BLaER1 (cell line): ENCODE results near the gene NOB1.
"Not testable (repeated sequence)": the region's sequence is repeated elsewhere in the genome, so short reads cannot be mapped to it uniquely, and the experiment has no call there.

ENCODE experiments used
- H3K27ac ChIP-seq: shearing (Covaris generic); formaldehyde crosslinking; 2 replicates; pipeline ENCODE4 v1.8.1; 2022
- H3K27me3 ChIP-seq: shearing (Covaris generic); formaldehyde crosslinking; 2 replicates; pipeline ENCODE4 v1.8.1; 2022
- H3K36me3 ChIP-seq: shearing (Covaris generic); formaldehyde crosslinking; 2 replicates; pipeline ENCODE4 v1.8.1; 2022
- H3K4me1 ChIP-seq: shearing (Covaris generic); formaldehyde crosslinking; 2 replicates; pipeline ENCODE4 v1.8.1; 2022
- H3K4me2 ChIP-seq: shearing (Covaris generic); formaldehyde crosslinking; 2 replicates; pipeline ENCODE4 v1.8.1; 2022
- H3K4me3 ChIP-seq: shearing (Covaris generic); formaldehyde crosslinking; 2 replicates; pipeline ENCODE4 v1.8.1; 2022
- H3K9ac ChIP-seq: shearing (Covaris generic); formaldehyde crosslinking; 2 replicates; pipeline ENCODE4 v1.8.1; 2022
- H3K9me3 ChIP-seq: shearing (Covaris generic); formaldehyde crosslinking; 2 replicates; pipeline ENCODE4 v1.8.1; 2022
- H4K20me1 ChIP-seq: shearing (Covaris generic); formaldehyde crosslinking; 2 replicates; pipeline ENCODE4 v1.8.1; 2022
- Cebpa-rat ChIP-seq: shearing (Covaris generic); IDR thresholded peaks from 2 replicates; pipeline ENCODE4 v1.8.1; 2022

Gene NOB1

GRCh38 chr16:69741951-69742904 is 12.5 kb downstream of the NOB1 start:
- TF ChIP-seq Cebpa-rat: no peak
- Histone ChIP-seq H3K27ac (no peak overlapping the region), H4K20me1 (peaks cover 62% of the 10 kb centered on the region), H3K4me2 (no peak overlapping the region), H3K4me1 (no peaks in the 10 kb centered on the region), H3K27me3 (no peaks in the 10 kb centered on the region), H3K9me3 (no peaks in the 10 kb centered on the region), H3K4me3 (no peak overlapping the region), H3K36me3 (peaks cover 86% of the 10 kb centered on the region), H3K9ac (no peak overlapping the region)

GRCh38 chr16:69741519-69741918 is 13.2 kb downstream of the NOB1 start:
- Histone ChIP-seq H3K27ac (no peak overlapping the region), H3K4me3 (no peak overlapping the region), H3K4me1 (no peaks in the 10 kb centered on the region), H4K20me1 (peaks cover 55% of the 10 kb centered on the region), H3K27me3 (no peaks in the 10 kb centered on the region), H3K36me3 (peaks cover 79% of the 10 kb centered on the region), H3K4me2 (no peak overlapping the region), H3K9me3 (no peaks in the 10 kb centered on the region), H3K9ac (no peak overlapping the region)
- TF ChIP-seq Cebpa-rat: no peak

GRCh38 chr16:69732101-69732500 is 22.6 kb downstream of the NOB1 start:
- Histone ChIP-seq H3K27me3 (no peaks in the 10 kb centered on the region), H3K36me3 (no peaks in the 10 kb centered on the region), H3K27ac (no peak overlapping the region), H3K4me3 (no peak overlapping the region), H3K9me3 (no peaks in the 10 kb centered on the region), H4K20me1 (no peaks in the 10 kb centered on the region), H3K4me1 (peaks cover 19% of the 10 kb centered on the region), H3K9ac (no peak overlapping the region), H3K4me2 (no peak overlapping the region)
- no peak for TF ChIP-seq Cebpa-rat

GRCh38 chr16:69731280-69731679 is 23.4 kb downstream of the NOB1 start:
- H3K36me3 ChIP-seq, H4K20me1 ChIP-seq, H3K4me2 ChIP-seq, H3K27me3 ChIP-seq, H3K27ac ChIP-seq, H3K4me3 ChIP-seq, H3K9ac ChIP-seq, H3K9me3 ChIP-seq: not testable (repeated sequence)
- peaks cover 25% of the 10 kb centered on the region for H3K4me1 ChIP-seq

GRCh38 chr16:69729030-69729429 is 25.7 kb downstream of the NOB1 start:
- H4K20me1 ChIP-seq, H3K9me3 ChIP-seq, H3K9ac ChIP-seq, H3K27me3 ChIP-seq, H3K4me3 ChIP-seq, H3K4me2 ChIP-seq, H3K36me3 ChIP-seq, H3K27ac ChIP-seq: not testable (repeated sequence)
- H3K4me1 ChIP-seq: peaks cover 45% of the 10 kb centered on the region

GRCh38 chr16:69727916-69728270 is 26.8 kb downstream of the NOB1 start:
- peak overlapping the region; percentile 84 for H3K27ac ChIP-seq
- H3K9me3 ChIP-seq: no peaks in the 10 kb centered on the region
- H3K9ac ChIP-seq: no peak overlapping the region
- H3K27me3 ChIP-seq: no peaks in the 10 kb centered on the region
- no peaks in the 10 kb centered on the region for H3K36me3 ChIP-seq
- H3K4me2 ChIP-seq: peak overlapping the region; percentile 94
- no peaks in the 10 kb centered on the region for H4K20me1 ChIP-seq
- peaks cover 45% of the 10 kb centered on the region for H3K4me1 ChIP-seq
- no peak overlapping the region for H3K4me3 ChIP-seq
- no peak for TF ChIP-seq Cebpa-rat

- H4K20me1 ChIP-seq: no peaks in the 10 kb centered on the region
- no peaks in the 10 kb centered on the region for H3K27me3 ChIP-seq
- H3K4me1 ChIP-seq: peaks cover 45% of the 10 kb centered on the region
- peak within 1 kb of the TSS; percentile 84 for H3K27ac ChIP-seq
- peak within 1 kb of the TSS; percentile 94 for H3K4me2 ChIP-seq
- H3K9me3 ChIP-seq: no peaks in the 10 kb centered on the region
- no peak for TF ChIP-seq Cebpa-rat
- no peaks in the 10 kb centered on the region for H3K36me3 ChIP-seq
- H3K4me3 ChIP-seq: peak within 1 kb of the TSS; percentile 73
- H3K9ac ChIP-seq: peak within 1 kb of the TSS; percentile 80
Measured at GRCh38 chr16:69726313-69727060, 28.2 kb downstream of the NOB1 start, which contains the start of gene NQO1. Gene NQO1, minus strand, starts transcription at chr16:69726560. Its CDS starts 121 bp downstream, at chr16:69726439.

- peak overlapping the region; percentile 94 for H3K4me2 ChIP-seq
- no peak for TF ChIP-seq Cebpa-rat
- peak overlapping the region; percentile 84 for H3K27ac ChIP-seq
- no peaks in the 10 kb centered on the region for H3K27me3 ChIP-seq
- peaks cover 45% of the 10 kb centered on the region for H3K4me1 ChIP-seq
- no peaks in the 10 kb centered on the region for H3K36me3 ChIP-seq
- peak overlapping the region; percentile 73 for H3K4me3 ChIP-seq
- H4K20me1 ChIP-seq: no peaks in the 10 kb centered on the region
- peak overlapping the region; percentile 80 for H3K9ac ChIP-seq
- no peaks in the 10 kb centered on the region for H3K9me3 ChIP-seq
Measured at GRCh38 chr16:69725480-69726312, 29.0 kb downstream of the NOB1 start.

GRCh38 chr16:69724981-69725479 is 29.7 kb downstream of the NOB1 start:
- no peaks in the 10 kb centered on the region for H4K20me1 ChIP-seq
- TF ChIP-seq Cebpa-rat: no peak
- H3K9ac ChIP-seq: no peak overlapping the region

More at GRCh38 chr16:69724981-69725479, 29.7 kb downstream of the NOB1 start:
- Histone ChIP-seq H3K4me1 (peaks cover 45% of the 10 kb centered on the region), H3K4me3 (no peak overlapping the region), H3K9me3 (no peaks in the 10 kb centered on the region), H3K27ac (no peak overlapping the region), H3K36me3 (no peaks in the 10 kb centered on the region), H3K27me3 (no peaks in the 10 kb centered on the region), H3K4me2 (no peak overlapping the region)
